Adrenal gland (tissue), 5 donors: Measurements from ENCODE around the gene NR0B1.

Source experiments
- POLR2A ChIP-seq, 2 donors: fragments of 450-650 bp; IDR thresholded peaks; one replicate each; pipeline ENCODE4 v1.6.1; 2017; ENCODE audit warnings: antibody characterized with exemption in 2 of 2, mild to moderate bottlenecking in 2 of 2, moderate library complexity in 1 of 2
- TF ChIP-seq, protein P1 (sequence below), 6 experiments: fragments of 450-650 bp in 4 of 6; fragments of 200-600 bp in 2 of 6; sonication (generic) in 1 of 6; IDR thresholded peaks; 1 replicate in 5 of 6; 2 replicates in 1 of 6; pipeline versions ENCODE4 v1.5.1 to v1.8.0; 2016 to 2021; ENCODE audit warnings: antibody characterized with exemption in 6 of 6, mild to moderate bottlenecking in 2 of 6, moderate library complexity in 1 of 6
- donor health status: DM: no; HTN: no; CAD: no.

DNA sequence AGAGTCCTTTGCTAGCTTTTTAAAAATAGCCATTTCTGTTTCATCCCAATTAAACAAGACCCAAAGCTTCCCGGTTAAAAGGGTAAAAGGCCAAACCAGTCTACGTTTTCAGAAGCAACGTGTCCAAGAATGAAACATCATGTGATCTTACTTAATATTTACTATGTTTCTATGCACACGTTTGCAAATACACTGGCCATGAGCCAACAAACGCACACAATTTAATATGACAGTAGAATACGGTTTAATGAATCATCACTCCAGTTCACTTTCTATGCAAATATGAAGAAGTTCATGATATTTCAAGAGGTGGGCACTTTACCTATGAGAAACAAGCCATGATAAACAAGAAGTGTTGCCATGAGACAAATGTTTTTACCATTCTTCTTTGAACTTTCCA is 4.3 kb downstream of the NR0B1 start:
- no peak for TF ChIP-seq POLR2A (IDR thresholded peaks at IDR 0.05)
- TF ChIP-seq, protein P1, sequence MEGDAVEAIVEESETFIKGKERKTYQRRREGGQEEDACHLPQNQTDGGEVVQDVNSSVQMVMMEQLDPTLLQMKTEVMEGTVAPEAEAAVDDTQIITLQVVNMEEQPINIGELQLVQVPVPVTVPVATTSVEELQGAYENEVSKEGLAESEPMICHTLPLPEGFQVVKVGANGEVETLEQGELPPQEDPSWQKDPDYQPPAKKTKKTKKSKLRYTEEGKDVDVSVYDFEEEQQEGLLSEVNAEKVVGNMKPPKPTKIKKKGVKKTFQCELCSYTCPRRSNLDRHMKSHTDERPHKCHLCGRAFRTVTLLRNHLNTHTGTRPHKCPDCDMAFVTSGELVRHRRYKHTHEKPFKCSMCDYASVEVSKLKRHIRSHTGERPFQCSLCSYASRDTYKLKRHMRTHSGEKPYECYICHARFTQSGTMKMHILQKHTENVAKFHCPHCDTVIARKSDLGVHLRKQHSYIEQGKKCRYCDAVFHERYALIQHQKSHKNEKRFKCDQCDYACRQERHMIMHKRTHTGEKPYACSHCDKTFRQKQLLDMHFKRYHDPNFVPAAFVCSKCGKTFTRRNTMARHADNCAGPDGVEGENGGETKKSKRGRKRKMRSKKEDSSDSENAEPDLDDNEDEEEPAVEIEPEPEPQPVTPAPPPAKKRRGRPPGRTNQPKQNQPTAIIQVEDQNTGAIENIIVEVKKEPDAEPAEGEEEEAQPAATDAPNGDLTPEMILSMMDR (IDR thresholded peaks at IDR 0.05), result no peak
